Liver (tissue), 9 donors: ENCODE results near the gene OLFML3. TPM values are rescaled to one million over a fixed set of nuclear protein-coding genes. Genes with fewer than 3 reads are reported as not detected.

Experiments
- DNase-seq: peaks from one replicate; pipeline ENCODE4 v3.0.0-alpha.2; 2017; ENCODE audit warnings: low spot score
- H3K27ac ChIP-seq, 2 donors: one replicate each; pipeline ENCODE4 v1.7.0; 2013; ENCODE audit warnings: inconsistent platforms in 2 of 2, low read length in 2 of 2, control low read depth in 1 of 2, low read depth in 1 of 2, mild to moderate bottlenecking in 1 of 2
- H3K27me3 ChIP-seq, 4 donors: one replicate each; pipeline versions ENCODE4 v1.6.1 to v1.7.0; 2013; ENCODE audit warnings: low read length in 3 of 4, inconsistent platforms in 1 of 4, mild to moderate bottlenecking in 1 of 4, moderate library complexity in 1 of 4; ENCODE audit not compliant: control insufficient read depth in 4 of 4, insufficient read depth in 4 of 4
- H3K36me3 ChIP-seq, 4 donors: one replicate each; pipeline versions ENCODE4 v1.6.1 to v1.7.0; 2013; ENCODE audit warnings: low read length in 3 of 4, mild to moderate bottlenecking in 3 of 4, low read depth in 1 of 4, moderate library complexity in 1 of 4; ENCODE audit not compliant: control insufficient read depth in 4 of 4, insufficient read depth in 3 of 4
- H3K4me1 ChIP-seq, 4 donors: one replicate each; pipeline versions ENCODE4 v1.6.1 to v1.7.0; 2013; ENCODE audit warnings: low read length in 3 of 4, mild to moderate bottlenecking in 3 of 4, moderate library complexity in 1 of 4; ENCODE audit not compliant: control insufficient read depth in 4 of 4, insufficient read depth in 4 of 4
- H3K4me3 ChIP-seq, 3 donors: one replicate each; pipeline versions ENCODE4 v1.6.1 to v1.7.0; 2013; ENCODE audit warnings: low read length in 3 of 3, control low read depth in 1 of 3, low read depth in 1 of 3, mild to moderate bottlenecking in 1 of 3
- H3K9ac ChIP-seq, 2 donors: one replicate each; pipeline ENCODE4 v1.7.0; 2013; ENCODE audit warnings: low read length in 2 of 2, mild to moderate bottlenecking in 2 of 2, moderate library complexity in 2 of 2, control low read depth in 1 of 2, low read depth in 1 of 2
- H3K9me3 ChIP-seq, 4 donors: one replicate each; pipeline versions ENCODE4 v1.6.1 to v1.7.0; 2013; ENCODE audit warnings: low read length in 3 of 4; ENCODE audit not compliant: control insufficient read depth in 4 of 4
- EGR1 ChIP-seq, 2 donors: IDR thresholded peaks; 2 replicates each; pipeline ENCODE4 v1.6.1; 2016 to 2018; ENCODE audit warnings: antibody characterized with exemption in 2 of 2, low read depth in 2 of 2
- FOXA1 ChIP-seq: IDR thresholded peaks from 2 replicates; pipeline ENCODE4 v1.6.1; 2016; ENCODE audit warnings: antibody characterized with exemption
- FOXA2 ChIP-seq: IDR thresholded peaks from 2 replicates; pipeline ENCODE4 v1.6.1; 2016; ENCODE audit warnings: antibody characterized with exemption
- GABPA ChIP-seq, 2 donors: IDR thresholded peaks in 1 of 2; conservative IDR thresholded peaks in 1 of 2; 2 replicates each; pipeline ENCODE4 v1.6.1; 2016; ENCODE audit warnings: antibody characterized with exemption in 2 of 2, mild to moderate bottlenecking in 1 of 2, moderate library complexity in 1 of 2
- HNF4A ChIP-seq, 2 donors: conservative IDR thresholded peaks; 2 replicates each; pipeline ENCODE4 v1.6.1; 2016; ENCODE audit warnings: antibody characterized with exemption in 2 of 2, mild to moderate bottlenecking in 2 of 2
- HNF4G ChIP-seq: IDR thresholded peaks from 2 replicates; pipeline ENCODE4 v1.6.1; 2016; ENCODE audit warnings: antibody characterized with exemption
- NR2F2 ChIP-seq: IDR thresholded peaks from 2 replicates; pipeline ENCODE4 v1.6.1; 2016; ENCODE audit warnings: antibody characterized with exemption
- RAD21 ChIP-seq, 2 donors: IDR thresholded peaks; 2 replicates each; pipeline ENCODE4 v1.6.1; 2016; ENCODE audit warnings: antibody characterized with exemption in 2 of 2, mild to moderate bottlenecking in 2 of 2
- REST ChIP-seq: IDR thresholded peaks from 2 replicates; pipeline ENCODE4 v1.6.1; 2016; ENCODE audit warnings: antibody characterized with exemption, mild to moderate bottlenecking
- RXRA ChIP-seq, 2 donors: IDR thresholded peaks; 2 replicates each; pipeline ENCODE4 v1.6.1; 2017 to 2018; ENCODE audit warnings: antibody characterized with exemption in 2 of 2, mild to moderate bottlenecking in 1 of 2
- SP1 ChIP-seq: IDR thresholded peaks from 2 replicates; pipeline ENCODE4 v1.6.1; 2018; ENCODE audit warnings: antibody characterized with exemption, mild to moderate bottlenecking
- TAF1 ChIP-seq: conservative IDR thresholded peaks from 2 replicates; pipeline ENCODE4 v1.6.1; 2016; ENCODE audit warnings: antibody characterized with exemption, mild to moderate bottlenecking
- YY1 ChIP-seq: IDR thresholded peaks from 2 replicates; pipeline ENCODE4 v1.6.1; 2016; ENCODE audit warnings: antibody characterized with exemption, mild to moderate bottlenecking
- WGBS: extraction: QIAGEN DNeasy Blood & Tissue Kit; methylation state at CpG from one replicate; pipeline ENCODE4 v1.1.7; 2013; 5-methylcytosine and 5-hydroxymethylcytosine counted together
- polyA plus RNA-seq, 2 donors: library from polyadenylated mRNA; stranded (reverse) in 1 of 2; unstranded in 1 of 2; fragments of 200-250 nt in 1 of 2; fragments of >200 nt in 1 of 2; fragmentation: Nextera tagmentation in 1 of 2; extraction: Ambion mirVana in 1 of 2; gene quantifications; one replicate each; pipeline versions ENCODE4 v1.2.1 to v1.2.3, GENCODE V29; 2013 to 2015
- total RNA-seq, 2 donors: library from RNA; depleted of rRNA; stranded (reverse); fragments of >200 nt; gene quantifications; one replicate each; pipeline ENCODE4 v1.2.3, GENCODE V29; 2014
- TF ChIP-seq, protein P1 (sequence below): IDR thresholded peaks from 2 replicates; pipeline ENCODE4 v1.6.1; 2016; ENCODE audit warnings: antibody characterized with exemption
- TF ChIP-seq, protein P2 (sequence below): fragments of 150-350 bp; IDR thresholded peaks from 2 replicates; pipeline ENCODE4 v1.5.1; 2017; ENCODE audit warnings: improper control_type of control experiment, low read depth, low read length; ENCODE audit not compliant: missing input control
- TF ChIP-seq, protein P3 (sequence below): IDR thresholded peaks from 2 replicates; pipeline ENCODE4 v1.6.1; 2016; ENCODE audit warnings: antibody characterized with exemption
- donor health status: healthy.
- donor health status: healthy.
- donor health status: healthy.
- donor health status: healthy.
- donor health status: healthy.

Gene OLFML3
- total and polyA plus RNA-seq, 4 donors, result 8.3 to 16.7 (median 12.2) TPM

DNA sequence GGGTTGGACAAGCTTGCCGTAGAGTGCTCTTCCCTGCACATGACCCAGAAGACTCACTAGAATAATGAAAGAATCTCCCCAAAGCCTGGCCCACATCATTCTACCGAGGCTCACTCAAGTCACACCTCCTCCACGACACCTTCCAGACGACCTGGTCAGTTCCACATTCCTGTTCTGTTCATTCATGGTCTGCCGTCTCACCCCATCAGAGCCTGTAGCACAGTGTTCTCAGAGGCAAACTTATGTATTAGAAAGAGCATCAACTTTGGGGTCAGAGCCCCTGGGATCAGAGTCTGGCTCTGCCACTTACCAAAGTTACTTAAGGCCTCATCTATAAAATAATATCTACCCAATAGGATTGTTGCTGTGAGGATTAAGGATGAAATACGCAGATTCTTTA lies 7.5 kb downstream of the OLFML3 start:
- no peaks in the 10 kb centered on the region for H3K27me3 ChIP-seq

DNA sequence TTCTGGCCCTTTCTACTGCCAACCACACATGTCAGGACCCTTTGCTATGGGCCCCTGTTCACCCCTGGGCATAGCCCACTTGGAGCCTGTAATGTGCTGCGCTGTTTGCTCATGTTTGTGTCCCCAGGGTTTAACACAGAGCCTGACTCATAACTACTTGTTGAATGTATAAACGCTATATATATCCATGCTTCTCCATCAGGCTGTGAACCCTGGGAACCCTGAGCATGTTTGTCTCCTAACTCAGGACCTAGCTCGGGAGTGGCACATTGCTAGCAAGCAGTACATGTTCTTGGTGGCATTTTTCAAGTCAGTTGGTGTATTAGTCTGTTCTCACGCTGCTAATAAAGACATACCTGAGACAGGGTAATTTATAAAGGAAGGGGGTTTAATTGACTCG lies 8.0 kb downstream of the OLFML3 start:
- H3K9ac ChIP-seq, result no peak overlapping the region
- H3K4me1 ChIP-seq, result peaks cover 0 to 9% (median 6%) of the 10 kb centered on the region in 4 donors
- TF ChIP-seq RXRA (IDR thresholded peaks at IDR 0.05), result no peak
- TF ChIP-seq, protein P1, sequence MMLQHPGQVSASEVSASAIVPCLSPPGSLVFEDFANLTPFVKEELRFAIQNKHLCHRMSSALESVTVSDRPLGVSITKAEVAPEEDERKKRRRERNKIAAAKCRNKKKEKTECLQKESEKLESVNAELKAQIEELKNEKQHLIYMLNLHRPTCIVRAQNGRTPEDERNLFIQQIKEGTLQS, result no peak
- TF ChIP-seq, protein P2, sequence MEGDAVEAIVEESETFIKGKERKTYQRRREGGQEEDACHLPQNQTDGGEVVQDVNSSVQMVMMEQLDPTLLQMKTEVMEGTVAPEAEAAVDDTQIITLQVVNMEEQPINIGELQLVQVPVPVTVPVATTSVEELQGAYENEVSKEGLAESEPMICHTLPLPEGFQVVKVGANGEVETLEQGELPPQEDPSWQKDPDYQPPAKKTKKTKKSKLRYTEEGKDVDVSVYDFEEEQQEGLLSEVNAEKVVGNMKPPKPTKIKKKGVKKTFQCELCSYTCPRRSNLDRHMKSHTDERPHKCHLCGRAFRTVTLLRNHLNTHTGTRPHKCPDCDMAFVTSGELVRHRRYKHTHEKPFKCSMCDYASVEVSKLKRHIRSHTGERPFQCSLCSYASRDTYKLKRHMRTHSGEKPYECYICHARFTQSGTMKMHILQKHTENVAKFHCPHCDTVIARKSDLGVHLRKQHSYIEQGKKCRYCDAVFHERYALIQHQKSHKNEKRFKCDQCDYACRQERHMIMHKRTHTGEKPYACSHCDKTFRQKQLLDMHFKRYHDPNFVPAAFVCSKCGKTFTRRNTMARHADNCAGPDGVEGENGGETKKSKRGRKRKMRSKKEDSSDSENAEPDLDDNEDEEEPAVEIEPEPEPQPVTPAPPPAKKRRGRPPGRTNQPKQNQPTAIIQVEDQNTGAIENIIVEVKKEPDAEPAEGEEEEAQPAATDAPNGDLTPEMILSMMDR, result no peak
- TF ChIP-seq FOXA2, result no peak
- no peak for TF ChIP-seq HNF4A (conservative IDR thresholded peaks at IDR 0.05)
- no peak for TF ChIP-seq YY1
- TF ChIP-seq SP1, result no peak
- TF ChIP-seq FOXA1, result no peak
- no peak for TF ChIP-seq NR2F2
- TF ChIP-seq, protein P3, sequence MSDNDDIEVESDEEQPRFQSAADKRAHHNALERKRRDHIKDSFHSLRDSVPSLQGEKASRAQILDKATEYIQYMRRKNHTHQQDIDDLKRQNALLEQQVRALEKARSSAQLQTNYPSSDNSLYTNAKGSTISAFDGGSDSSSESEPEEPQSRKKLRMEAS, result no peak
- no peak for TF ChIP-seq REST
- TF ChIP-seq RAD21 (IDR thresholded peaks at IDR 0.05), result no peak
- no peak for TF ChIP-seq HNF4G
- no peak for TF ChIP-seq GABPA (IDR thresholded peaks at IDR 0.05 in 1 of 2, conservative IDR thresholded peaks at IDR 0.05 in 1 of 2)
- no peak for TF ChIP-seq TAF1
- TF ChIP-seq EGR1 (IDR thresholded peaks at IDR 0.05; ENCODE audit: low read depth in 2 of 2), result no peak
- H3K4me3 ChIP-seq, result no peak overlapping the region
- WGBS, result 93% methylated on average over 5 of the region's 5 CpGs
- H3K9me3 ChIP-seq, result no peaks in the 10 kb centered on the region
- DNase-seq, result no peak
- no peaks in the 10 kb centered on the region for H3K36me3 ChIP-seq
- H3K27me3 ChIP-seq, result no peaks in the 10 kb centered on the region
- H3K27ac ChIP-seq, result no peak overlapping the region

More for the DNA sequence above, 7.5 kb downstream of the OLFML3 start:
- H3K4me1 ChIP-seq, result peaks cover 0 to 9% (median 6%) of the 10 kb centered on the region in 4 donors
- DNase-seq, result no peak
- no peak for TF ChIP-seq RAD21 (IDR thresholded peaks at IDR 0.05)
- no peak overlapping the region for H3K9ac ChIP-seq
- no peak overlapping the region for H3K4me3 ChIP-seq
- H3K36me3 ChIP-seq, result no peaks in the 10 kb centered on the region
- H3K9me3 ChIP-seq, result no peaks in the 10 kb centered on the region
- 77% methylated on average over 6 of the region's 6 CpGs for WGBS
- no peak overlapping the region for H3K27ac ChIP-seq
